ENCODE data around the gene EML6.
A peak's percentile ranks its signal among the peaks of the same experiment; 100 is the strongest.
"Not testable (repeated sequence)": the region's sequence is repeated elsewhere in the genome, so short reads cannot be mapped to it uniquely, and the experiment has no call there.

Gene EML6

DNA sequence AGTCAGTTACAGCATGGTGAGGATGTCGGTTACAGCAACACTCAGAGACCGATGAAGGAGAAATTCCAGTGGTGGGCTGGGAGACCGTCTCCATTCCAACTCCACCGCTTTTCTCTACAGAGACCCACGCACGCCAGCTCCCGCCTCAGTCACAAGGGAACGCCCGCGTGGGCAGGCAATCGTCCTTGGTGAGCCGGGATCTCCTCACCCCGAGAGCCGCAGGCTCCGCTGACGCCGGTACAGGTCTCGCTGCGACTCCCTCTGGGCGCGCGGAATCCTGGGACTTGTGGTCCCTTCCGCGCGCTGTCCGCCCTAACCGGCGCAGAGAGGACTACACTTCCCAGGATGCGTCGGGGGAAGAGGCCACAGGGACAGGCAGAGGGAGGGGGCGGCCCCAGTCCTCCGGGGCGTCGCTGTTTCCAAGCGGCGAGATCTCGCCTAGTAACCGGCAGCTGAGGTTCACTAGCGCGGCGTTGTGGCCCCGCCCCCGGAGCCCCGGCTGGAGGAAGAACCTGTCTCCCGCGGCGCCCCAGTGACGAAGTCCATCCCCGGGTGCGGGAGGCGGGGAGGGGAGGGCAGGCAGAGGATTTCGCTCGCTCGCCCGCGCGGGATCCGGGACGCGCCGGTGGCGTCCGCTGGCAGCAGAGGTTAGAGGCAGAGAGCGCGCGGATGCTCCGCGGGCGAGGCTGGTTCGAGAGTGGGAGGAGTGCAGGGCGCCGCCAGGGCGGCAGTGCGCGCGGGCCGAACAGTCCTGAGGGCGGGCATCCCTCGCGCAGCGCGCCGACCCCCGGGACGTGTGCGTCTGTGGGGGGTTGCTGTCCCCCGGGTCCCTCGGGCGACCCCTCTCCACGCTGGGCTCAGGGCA is at the start of gene EML6:
EML6 (plus strand) TSS at position 532 of the 865 bp plus-strand sequence. CDS start 1,400 bp downstream, outside the sequence.
- peak; percentile 98 for DNase-seq

DNA sequence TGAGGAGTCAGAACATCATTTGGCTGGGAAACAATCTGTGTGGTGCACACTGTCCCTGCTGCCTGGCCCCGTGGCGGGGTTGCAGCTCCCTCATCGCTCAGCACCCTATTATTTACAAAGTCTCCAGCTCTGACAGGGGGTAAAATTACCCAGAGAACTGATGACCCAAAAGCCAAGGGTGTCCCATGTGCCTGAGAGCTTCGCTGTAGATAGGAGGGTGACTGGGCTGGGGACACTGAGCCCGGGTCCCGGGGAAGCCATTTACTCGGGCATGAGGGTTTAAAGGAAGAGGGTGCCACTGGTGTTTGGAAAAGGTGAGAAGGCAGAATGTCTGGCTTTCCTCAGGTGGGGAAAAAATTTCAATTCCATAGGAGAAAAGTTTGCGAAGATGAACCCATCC is 48.2 kb upstream of the EML6 start:
- DNase-seq, result no peak

DNA sequence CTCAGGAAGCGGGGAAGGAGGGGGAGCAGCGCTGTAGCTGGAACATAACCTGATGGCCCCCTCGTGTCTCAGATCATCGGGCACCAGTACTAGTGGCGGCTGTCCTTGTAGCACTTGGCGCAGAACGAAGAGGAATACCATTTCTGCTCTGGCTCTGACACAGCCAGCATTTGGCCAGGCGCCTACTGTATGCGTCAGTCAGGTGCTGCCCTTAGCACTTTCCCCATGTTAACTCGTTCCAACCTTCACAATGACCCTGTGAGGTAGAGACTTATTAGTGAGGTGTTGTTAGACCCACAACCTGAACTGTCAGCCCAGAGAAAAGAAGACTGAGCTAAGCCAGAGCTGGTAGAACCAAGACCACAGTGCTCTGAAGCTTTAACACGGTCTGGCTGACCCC is 47.7 kb upstream of the EML6 start:
- no peak for DNase-seq

DNA sequence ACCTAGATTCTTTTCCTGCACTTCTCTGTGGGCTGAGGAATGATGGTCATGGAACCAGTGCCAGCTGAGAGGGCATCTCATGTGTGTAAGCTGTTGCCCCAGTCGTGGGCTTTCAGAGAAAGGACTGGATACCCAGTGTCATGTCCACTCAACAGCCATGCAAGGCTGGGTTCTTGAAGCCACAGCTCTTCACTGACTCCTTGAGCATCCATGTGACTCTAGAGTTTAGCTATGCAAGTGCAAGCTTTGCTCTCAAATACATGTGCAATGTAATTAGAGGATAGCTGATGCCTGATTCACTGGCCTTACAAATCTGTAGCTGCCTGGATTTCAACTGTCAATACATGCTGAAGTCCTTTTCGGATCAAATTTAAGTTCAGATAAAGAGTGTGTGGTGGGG is 46.8 kb upstream of the EML6 start:
- no peak for DNase-seq

DNA sequence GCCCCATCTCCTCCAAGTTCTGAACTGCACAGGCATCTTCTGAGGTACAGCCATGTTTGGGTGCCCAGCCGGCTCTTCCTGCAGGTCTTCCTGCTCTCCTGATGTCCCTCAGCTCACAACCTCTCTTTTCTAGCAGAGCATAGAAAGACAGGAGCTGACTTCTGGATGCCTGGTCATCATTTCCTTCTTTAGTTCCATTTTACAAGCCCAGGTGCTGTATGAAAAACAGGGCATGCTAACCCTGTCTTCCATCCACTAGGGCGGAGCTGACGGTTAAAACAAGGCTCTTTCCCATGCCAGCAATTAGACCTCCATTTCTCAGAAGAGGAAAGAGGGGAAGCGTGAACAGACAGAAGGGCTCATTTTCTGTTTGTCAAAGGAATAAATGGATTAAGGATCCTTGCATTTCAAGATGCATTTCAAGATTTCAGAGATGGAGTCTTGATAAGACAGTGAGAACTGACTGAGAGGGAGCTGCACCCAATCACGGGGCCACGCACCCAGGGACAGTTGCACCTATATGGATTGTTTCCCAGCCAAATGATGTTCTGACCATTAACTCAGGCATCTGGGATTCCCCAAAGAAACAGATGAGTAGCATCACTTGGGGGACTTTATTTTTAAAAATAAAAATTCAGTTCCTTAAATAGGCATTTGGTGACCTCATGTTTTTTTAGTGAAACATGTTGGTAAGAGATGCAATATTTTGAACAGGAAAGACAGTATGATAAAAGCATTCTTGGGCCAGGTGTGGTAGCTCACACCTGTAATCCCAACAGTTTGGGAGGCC is 45.8 kb upstream of the EML6 start:
- no peak for DNase-seq

DNA sequence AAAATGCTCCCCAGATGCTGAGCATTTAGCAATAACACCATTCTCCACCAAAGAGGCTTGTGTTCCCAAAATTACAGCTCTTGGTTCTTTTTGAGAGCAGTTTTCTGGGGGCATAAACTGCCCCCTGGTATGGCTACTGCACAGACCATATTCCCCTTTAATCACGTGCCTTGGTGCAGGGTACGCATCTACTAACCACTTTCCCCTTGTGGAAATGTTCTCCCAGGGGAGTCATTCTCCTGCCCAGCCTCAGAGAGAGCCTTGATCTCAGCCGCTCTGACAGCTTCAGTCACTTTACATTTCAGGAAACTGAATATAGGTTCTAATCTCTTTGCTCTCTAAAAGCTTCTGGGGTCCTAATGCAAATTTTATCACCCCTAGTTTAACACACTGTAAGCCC is 44.7 kb upstream of the EML6 start:
- DNase-seq, result no peak

DNA sequence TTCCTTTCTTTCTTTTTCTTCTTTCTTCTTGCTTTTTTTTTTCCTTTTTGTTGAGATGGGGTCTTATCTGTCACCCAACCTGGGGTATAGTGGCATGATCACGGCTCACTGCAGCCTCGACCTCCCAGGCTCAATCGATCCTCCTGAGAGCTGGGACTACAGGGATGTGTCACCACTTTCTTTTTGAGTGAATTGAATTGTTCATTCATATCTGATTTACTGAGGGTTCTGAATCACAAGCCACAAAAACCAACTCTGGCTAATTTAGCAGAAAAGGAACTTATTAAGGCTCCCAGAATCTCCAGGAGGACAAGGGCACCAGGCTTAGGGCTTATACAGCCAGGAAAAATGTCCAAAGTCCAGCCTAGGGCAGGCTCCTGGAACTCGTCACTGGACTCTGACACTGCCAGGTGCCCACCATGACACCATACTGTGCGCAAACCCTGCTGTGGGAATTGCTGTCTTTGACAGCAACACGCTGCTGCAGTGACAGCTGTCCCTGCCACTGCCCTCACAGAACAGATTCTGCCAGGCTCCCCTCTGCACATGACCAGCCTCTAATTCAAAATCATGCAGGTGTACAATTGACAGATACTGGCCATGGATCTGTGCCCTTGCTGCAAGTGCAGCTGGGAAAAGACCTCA is 42.9 kb upstream of the EML6 start:
- DNase-seq, result peak; percentile 37 to 40

DNA sequence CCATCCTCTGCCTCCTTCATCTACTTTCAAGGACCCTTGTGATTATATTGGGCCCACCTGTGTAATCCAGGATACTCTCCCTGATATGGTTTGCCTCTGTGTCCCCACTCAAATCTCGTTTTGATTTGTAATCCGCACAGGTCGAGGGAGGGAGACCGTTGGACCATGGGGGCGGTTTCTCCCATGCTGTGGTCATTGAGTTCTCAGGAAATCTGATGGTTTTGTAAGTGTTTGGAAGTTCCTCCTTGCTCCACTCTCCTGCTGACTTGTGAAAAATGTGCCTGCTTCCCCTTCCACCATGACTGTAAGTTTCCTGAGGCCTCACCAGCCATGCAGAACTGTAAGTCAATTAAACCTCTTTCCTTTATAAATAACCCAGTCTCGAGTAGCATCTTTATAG is 42.0 kb upstream of the EML6 start:
- DNase-seq, result no peak

DNA sequence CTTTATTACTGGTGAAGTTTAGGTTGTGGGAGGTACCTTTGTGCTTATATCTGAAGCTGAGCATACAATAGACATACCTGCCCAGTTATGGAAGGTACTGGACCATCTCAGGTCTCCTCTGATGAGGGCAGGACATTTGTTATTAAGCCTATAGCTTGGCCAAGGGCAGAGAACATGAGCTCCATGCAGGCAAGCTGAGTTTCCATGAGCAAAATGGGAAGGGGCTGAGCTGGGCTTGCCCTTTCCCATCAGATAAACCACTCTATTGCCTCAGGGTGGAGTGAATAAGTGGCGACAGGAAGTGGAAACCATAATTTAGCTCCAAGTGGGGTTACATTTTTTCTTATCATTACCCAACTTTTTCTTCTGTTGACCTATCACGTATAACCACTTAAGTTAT is 39.9 kb upstream of the EML6 start:
- no peak for DNase-seq

DNA sequence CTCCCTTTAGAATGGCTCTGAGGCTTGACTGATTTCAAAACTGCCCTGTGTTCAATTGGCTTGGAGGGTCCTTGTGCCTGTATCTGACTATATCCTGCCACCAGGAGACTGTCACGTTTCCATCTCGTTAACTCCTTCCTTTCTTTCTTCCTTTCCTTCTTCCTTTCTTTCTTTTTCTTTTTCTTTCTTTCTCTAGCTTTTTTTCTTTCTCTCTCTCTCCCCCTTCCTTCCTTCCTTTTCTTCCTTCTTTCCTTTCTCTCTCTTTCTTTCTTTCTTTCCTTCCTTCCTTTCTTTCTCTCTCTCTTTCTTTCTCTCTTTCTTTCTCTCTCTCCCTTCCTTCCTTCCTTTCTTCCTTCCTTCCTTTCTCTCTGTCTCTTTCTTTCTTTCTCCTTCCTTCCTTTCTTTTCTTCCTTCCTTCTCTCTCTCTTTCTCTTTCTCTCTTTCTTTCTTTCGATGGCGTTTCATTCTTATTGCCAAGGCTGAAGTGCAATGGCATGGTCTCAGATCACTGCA is 38.1 kb upstream of the EML6 start:
- DNase-seq, result no peak

DNA sequence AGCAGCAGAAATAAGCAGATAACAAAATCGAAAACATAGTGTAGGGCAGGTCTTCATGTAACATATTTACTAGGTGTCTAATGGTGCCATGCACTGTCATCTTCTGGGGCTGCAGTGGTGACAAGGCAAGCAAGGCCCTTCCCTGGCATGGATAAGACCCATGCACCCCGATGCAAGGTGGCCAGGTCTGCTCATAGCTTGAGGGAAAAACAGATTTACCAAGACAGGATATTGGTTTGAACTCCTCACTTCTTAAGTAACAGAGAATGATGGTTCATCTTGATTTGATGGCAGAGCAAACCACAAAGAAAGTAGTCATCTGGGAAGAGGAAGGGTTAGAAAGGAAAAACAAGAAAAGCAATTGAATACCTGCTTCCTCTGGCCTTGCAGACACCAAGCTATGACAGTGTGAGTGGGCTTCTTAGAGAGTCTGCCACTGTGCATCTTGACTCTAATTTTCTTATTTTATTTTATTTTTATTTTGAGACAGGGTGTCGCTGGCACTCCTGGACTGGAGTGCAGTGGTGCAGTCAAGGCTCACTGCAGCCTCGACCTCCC is 35.8 kb upstream of the EML6 start:
- no peak for DNase-seq

DNA sequence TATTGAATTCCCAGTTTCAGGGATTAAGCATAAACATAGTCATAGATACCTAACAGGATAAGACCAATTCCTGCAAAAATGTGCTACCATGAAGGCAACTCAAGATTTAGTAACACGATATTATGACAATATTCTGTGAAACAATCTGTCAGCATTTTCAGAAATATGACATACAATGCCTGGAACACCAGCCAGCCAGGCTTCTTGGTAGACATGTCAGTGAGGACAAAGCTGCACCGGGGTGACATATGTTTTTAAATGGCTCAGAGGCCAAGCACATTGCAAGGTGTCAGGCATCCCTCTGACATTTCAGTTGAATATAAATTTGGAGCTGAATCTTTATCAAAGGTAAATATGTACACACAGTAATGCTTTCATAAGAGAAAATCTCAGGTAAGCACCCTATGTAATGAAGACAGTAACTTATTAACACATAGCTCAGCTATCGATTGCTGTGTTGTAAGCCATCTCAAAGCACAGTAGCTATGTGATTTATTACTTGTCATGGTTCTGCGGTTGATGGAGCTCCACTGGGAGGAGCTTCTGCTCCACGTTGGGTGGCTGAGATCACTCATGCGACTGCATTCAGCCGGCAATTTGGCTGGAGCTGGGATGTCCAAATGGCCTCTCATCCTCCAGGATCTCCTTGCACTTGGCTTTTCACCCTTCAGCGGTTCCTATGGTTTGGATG is 31.9 kb upstream of the EML6 start:
- DNase-seq, result no peak

DNA sequence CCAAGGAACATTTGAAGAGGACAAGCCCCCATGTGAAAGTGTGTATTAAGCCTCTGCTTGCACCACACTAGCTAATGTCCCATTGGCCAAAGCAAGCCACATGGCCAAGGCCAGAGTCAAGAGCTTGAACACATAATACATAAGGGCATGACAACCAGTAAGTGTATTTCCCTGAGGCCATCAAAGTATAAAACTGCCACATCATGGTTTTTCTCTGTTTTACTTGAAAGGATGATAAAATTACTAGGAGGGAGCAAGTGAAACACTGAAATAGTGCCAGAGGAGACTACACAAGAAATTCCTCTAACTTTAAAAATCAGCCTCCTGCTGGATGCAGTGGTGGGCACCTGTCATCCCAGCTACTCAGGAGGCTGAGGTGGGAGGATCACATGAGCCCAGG is 30.9 kb upstream of the EML6 start:
- no peak for DNase-seq

DNA sequence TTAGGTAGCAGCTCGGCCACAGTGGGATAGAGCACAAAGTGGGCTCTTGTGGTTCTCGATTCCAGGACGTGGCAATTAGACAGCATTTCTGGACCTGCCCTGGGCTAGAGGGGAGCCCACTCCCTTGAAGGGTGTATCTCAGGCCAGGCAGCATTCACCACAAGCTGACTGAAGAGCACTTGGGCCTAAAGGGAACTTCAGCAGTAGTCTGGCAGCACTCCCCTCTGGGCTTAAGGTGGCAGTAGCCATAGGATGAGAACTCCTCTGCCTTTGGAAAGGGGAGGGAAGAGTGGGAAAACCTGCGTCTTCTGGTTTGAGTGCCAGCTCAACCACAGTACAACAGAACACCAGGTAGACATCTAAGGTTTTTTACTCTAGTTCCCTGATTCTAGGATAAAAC is 28.1 kb upstream of the EML6 start:
- no peak for DNase-seq

DNA sequence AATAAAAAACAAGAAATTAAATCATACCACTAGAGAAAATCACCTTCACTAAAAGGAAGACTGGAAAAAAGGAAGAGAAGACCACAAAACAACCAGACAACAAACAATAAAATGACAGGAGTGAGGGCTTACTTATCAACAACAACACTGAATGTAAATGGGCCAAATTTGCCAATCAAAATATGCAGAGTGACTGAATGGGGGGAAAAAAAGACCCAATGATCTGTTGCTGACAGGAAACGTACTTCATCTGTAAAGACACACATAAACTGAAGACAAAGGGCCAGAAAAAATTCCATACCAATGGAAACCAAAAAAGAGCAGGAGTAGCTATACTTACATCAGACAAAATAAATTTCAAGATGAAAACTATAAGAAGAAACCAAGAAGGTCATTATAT is 25.5 kb upstream of the EML6 start:
- DNase-seq, result no peak

DNA sequence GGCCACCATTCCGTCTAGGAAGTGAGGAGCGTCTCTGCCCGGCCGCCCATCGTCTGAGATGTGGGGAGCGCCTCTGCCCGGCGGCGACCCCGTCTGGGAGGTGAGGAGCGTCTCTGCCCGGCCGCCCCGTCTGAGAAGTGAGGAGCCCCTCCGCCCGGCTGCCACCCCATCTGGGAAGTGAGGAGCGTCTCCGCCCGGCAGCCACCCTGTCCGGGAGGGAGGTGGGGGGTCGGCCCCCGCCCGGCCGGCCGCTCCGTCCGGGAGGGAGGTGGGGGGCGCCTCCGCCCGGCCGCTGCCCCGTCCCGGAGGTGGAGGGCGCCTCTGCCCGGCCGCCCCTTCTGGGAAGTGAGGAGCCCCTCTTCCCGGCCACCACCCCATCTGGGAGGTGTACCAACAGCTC is 24.5 kb upstream of the EML6 start:
- not testable (repeated sequence) for DNase-seq

DNA sequence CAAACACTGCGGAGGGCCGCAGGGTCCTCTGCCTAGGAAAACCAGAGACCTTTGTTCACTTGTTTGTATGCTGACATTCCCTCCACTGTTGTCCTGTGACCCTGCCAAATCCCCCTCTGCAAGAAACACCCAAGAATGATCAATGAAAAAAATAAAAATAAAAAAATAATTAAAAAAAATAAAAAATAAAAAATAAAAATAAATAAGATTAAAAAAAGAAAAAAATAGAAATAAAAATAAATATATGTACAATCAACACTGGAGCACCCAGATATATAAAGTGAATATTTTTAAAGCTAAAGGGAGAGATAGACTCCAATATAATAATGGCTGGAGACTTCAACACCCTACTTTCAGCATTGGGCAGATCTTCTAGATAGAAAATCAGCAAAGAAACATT is 23.8 kb upstream of the EML6 start:
- DNase-seq, result no peak

DNA sequence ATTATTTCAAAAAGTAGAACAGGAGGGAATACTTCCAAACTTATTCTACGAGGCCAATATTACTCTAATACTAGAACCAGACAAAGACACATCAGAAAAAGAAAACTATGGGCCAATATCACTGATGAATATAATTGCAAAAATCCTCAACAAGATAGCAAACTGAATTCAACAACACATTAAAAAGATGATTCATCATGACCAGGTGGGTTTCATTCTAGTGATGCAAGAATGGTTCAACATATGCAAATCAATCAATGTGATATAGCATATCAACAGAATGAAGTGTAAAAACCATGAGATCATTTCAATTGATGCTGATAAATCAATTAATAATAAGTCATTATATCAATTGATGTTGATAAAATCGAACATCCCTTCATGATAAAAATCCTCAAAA is 22.4 kb upstream of the EML6 start:
- no peak for DNase-seq

DNA sequence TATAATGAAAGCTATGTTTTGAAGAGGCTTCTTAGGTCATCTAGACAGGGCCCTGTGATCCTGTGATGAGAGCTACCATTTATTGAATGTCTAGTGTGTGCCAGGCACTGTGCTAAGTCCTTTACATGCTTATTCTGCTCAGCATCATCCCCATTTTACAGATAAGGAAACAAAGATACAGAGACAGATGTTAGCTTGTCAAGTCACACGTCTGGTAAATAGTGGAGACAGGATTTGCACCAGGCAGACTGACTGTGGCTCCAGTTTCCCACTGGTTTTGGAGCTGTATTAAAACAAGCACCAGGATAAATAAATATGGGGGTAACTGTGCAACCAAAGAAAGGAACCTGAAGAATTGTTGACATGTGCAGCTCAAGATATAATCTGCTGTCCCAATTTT is 19.2 kb upstream of the EML6 start:
- DNase-seq, result no peak

DNA sequence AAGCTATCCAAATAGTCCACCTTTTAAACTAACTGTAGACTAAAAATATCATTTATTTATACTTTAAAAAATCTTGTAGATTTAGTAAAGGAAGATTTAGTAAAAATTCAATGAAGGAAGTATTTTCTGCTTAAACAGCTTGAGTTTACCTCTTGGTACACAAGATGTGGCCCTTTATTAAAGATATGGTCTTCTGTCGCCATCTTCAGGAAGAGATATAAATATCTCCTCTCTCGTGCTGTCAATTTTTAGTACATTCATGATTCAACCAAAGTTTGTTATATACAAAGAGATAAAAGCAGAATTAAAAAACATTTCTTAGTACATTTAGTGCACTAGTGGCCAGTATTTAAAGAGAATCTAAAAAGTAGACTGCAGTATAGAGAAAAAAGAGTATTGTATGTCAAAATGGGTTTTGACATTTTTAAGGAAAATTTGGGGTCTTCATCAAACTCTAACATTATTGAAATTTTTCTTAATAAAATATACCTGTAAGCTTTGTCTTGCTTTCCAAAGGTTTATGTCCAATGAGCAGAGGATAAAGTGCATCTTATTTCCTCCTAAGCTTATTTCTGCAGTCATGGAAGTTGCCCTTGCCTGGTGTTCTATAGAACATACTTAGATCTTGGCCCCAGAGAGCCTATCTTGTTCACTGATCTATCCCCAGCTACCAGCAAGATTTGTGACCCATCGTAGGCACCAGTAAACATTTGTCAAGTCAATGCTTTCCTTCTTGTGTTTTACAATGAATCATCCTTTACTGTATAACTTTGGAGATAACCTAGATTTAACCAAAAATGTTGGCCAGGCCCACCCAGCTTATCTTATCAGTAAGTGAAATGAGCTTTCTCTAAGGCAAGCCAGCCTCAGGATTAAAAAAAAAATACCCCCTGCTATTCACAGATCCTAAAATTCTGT is 18.5 kb upstream of the EML6 start:
- no peak for DNase-seq

DNA sequence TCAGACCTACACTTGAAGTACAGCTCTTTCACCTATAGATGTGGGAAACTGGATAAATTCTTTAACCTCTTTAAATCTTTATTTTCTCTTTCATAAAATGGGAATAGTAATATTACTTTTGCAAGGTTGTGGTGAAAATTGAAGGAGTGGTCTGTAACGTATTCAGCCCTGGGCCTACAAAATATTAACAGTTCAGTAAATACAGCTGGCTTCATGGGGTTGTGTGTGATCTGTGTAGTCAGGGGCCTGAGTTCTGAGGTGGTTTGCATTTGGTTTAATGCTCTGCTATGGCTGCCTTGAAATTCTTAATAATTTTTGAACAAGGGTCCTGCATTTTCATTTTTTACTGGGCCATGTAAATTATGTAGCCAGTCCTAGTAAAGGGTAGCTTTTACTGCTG is 16.8 kb upstream of the EML6 start:
- DNase-seq, result no peak
